Heart right ventricle (tissue), 16 donors: ENCODE data around the gene PMEPA1. TPM values are rescaled to one million over a fixed set of nuclear protein-coding genes. Genes with fewer than 3 reads are reported as not detected.

Experiments used
- ATAC-seq, 8 donors: fragments of 200-7000 bp; cut with Tn5 transposase; one replicate each; pipeline ENCODE4 v1.9.1; 2020; ENCODE audit warnings: mild to moderate bottlenecking in 8 of 8, moderate library complexity in 8 of 8, moderate number of reproducible peaks in 1 of 8
- DNase-seq, 2 donors: peaks; one replicate each; pipeline ENCODE4 v3.0.0-alpha.2; 2020
- H3K27ac ChIP-seq, 10 donors: fragments of 200-600 bp; sonication (generic) in 2 of 10; one replicate each; pipeline versions ENCODE4 v1.5.0 to v1.8.0; 2020 to 2022; ENCODE audit warnings: mild to moderate bottlenecking in 3 of 10
- H3K27me3 ChIP-seq, 7 donors: fragments of 200-600 bp; one replicate each; pipeline ENCODE4 v1.8.0; 2021 to 2022; ENCODE audit warnings: mild to moderate bottlenecking in 2 of 7
- H3K36me3 ChIP-seq, 9 donors: fragments of 200-600 bp; sonication (generic) in 1 of 9; one replicate each; pipeline versions ENCODE4 v1.5.0 to v1.8.0; 2020 to 2022; ENCODE audit warnings: mild to moderate bottlenecking in 2 of 9
- H3K4me1 ChIP-seq, 9 donors: fragments of 200-600 bp; sonication (generic) in 1 of 9; one replicate each; pipeline versions ENCODE4 v1.5.0 to v1.8.0; 2020 to 2022; ENCODE audit warnings: mild to moderate bottlenecking in 4 of 9
- H3K4me3 ChIP-seq, 10 donors: fragments of 200-600 bp; sonication (generic) in 2 of 10; one replicate each; pipeline versions ENCODE4 v1.5.0 to v1.8.0; 2020 to 2022; ENCODE audit warnings: mild to moderate bottlenecking in 7 of 10, moderate library complexity in 2 of 10
- H3K9me3 ChIP-seq, 11 donors: fragments of 200-600 bp in 10 of 11; sonication (generic) in 2 of 11; one replicate each; pipeline versions ENCODE4 v1.5.0 to v1.8.0; 2013 to 2022; ENCODE audit warnings: mild to moderate bottlenecking in 2 of 11, control low read depth in 1 of 11, moderate library complexity in 1 of 11
- CTCF ChIP-seq, 9 donors: fragments of 200-600 bp; sonication (generic) in 2 of 9; IDR thresholded peaks; one replicate each; pipeline versions ENCODE4 v1.5.0 to v1.8.0; 2021 to 2022; ENCODE audit warnings: antibody characterized with exemption in 9 of 9, mild to moderate bottlenecking in 5 of 9, moderate library complexity in 1 of 9
- WGBS, 2 donors: extraction: QIAGEN DNeasy Blood & Tissue Kit; methylation state at CpG; one replicate each; pipeline ENCODE4 v1.1.7; 2013; ENCODE audit warnings: inconsistent platforms in 1 of 2; 5-methylcytosine and 5-hydroxymethylcytosine counted together
- intact Hi-C, 10 donors: fragments of 100-400 bp; cut with DNase I; formaldehyde crosslinking; loops; one replicate each; pipeline versions ENCODE4 v1.11.1 to v1.14.2; 2022
- polyA plus RNA-seq, 2 donors: library from polyadenylated mRNA; stranded (reverse); fragments of 200-250 nt; gene quantifications; one replicate each; pipeline ENCODE4 v1.2.3, GENCODE V29; 2013
- total RNA-seq, 10 donors: library from RNA; stranded (reverse); fragmentation: NEBNext Ultra II Directional in 3 of 10; extraction: Animal tissue kit (Norgen Biotek cat#: 25700) in 3 of 10; gene quantifications; one replicate each; pipeline versions ENCODE4 v1.2.1 to v1.2.4, GENCODE V29; 2021 to 2023
- donor health status: Arrhythmogenic right ventricular cardiomyopathy.
- donor health status: ischemic (EF 13 %, LVEDD 7.1; RV severe dilation, severe dysfunction).
- donor health status: healthy with polysubstance abuse.
- donor health status: DM: no; HTN: yes; CAD: no.
- donor health status: DM: no; HTN: no; CAD: no.
- donor health status: ischemic (EF 25% LVEDD 6.9; RV normal size, moderate dysfunction).
- donor health status: ischemic (EF 25% LVEDD 5.7; RV mildly dilated, moderate dysfunction).
- donor health status: healthy.
- donor health status: DM: yes; HTN: yes; CAD: no.
- donor health status: Ischemic cardiomyopathy.
- donor health status: ischemic (EF 35%, LVEDD 5.7; RV mildly dilated, moderate dysfunction).
- donor health status: nonischemic (EF 11% LVEDD 7.7; RV severe dilation, severe dysfunction).
- donor health status: DM: yes; HTN: yes; CAD: no.
- donor health status: PGD.
- donor health status: ischemic (EF 29% LVEDD 5.4; RV normal size, mild dysfunction).
- donor health status: nonischemic (EF 23%, LVEDD 6.1; RV moderate dilation, normal function).

The PMEPA1 gene
- total and polyA plus RNA-seq, 12 donors, result 10.5 to 81.8 (median 30.4) TPM

- ATAC-seq, result peak in 2 of 8 donors; percentile 50 to 58
Observed at GRCh38 chr20:57611586-57612311, 98.1 kb downstream of the PMEPA1 start.

GRCh38 chr20:57610261-57610952, 99.4 kb downstream of the PMEPA1 start:
- 66 to 69% methylated on average over 17 to 18 of the region's 18 CpGs for WGBS, 2 donors
- ATAC-seq (no peak), DNase-seq (no peak)
- TF ChIP-seq CTCF (IDR thresholded peaks at IDR 0.05), result no peak
- H3K4me3 ChIP-seq, result no peak overlapping the region
- H3K9me3 ChIP-seq, result no peaks in the 10 kb centered on the region
- intact Hi-C loops, result loop anchor here in 1 of 10 donors (10.0 kb wide), 1 partner anchor 574 kb away; no protein-coding TSS in a partner anchor
- no peak overlapping the region for H3K27ac ChIP-seq
- H3K4me1 ChIP-seq, result no peaks in the 10 kb centered on the region
- peaks cover 0 to 18% (median 0%) of the 10 kb centered on the region in 9 donors for H3K36me3 ChIP-seq
- peaks cover 0 to 32% (median 10%) of the 10 kb centered on the region in 7 donors for H3K27me3 ChIP-seq

More at GRCh38 chr20:57611586-57612311, 98.1 kb downstream of the PMEPA1 start:
- H3K9me3 ChIP-seq, result no peaks in the 10 kb centered on the region
- no peak for TF ChIP-seq CTCF (IDR thresholded peaks at IDR 0.05)
- no peak overlapping the region for H3K4me3 ChIP-seq
- no peak overlapping the region for H3K27ac ChIP-seq
- H3K36me3 ChIP-seq, result peaks cover 0 to 18% (median 0%) of the 10 kb centered on the region in 9 donors
- H3K27me3 ChIP-seq, result peaks cover 0 to 38% (median 10%) of the 10 kb centered on the region in 7 donors
- no peak for DNase-seq
- WGBS, 2 donors, result 76 to 79% methylated on average over 18 of the region's 18 CpGs
- H3K4me1 ChIP-seq, result no peaks in the 10 kb centered on the region
- intact Hi-C loops, result loop anchor here in 1 of 10 donors (10.0 kb wide), 1 partner anchor 573 kb away; no protein-coding TSS in a partner anchor

- no peak overlapping the region for H3K27ac ChIP-seq
- H3K9me3 ChIP-seq, result no peaks in the 10 kb centered on the region
- no peak for TF ChIP-seq CTCF (IDR thresholded peaks at IDR 0.05)
- intact Hi-C loops, result loop anchor here in 1 of 10 donors (10.0 kb wide), 1 partner anchor 575 kb away; no protein-coding TSS in a partner anchor
- H3K4me1 ChIP-seq, result no peaks in the 10 kb centered on the region
- H3K27me3 ChIP-seq, result peaks cover 0 to 32% (median 10%) of the 10 kb centered on the region in 7 donors
- no peak overlapping the region for H3K4me3 ChIP-seq
- WGBS, 2 donors, result 85 to 87% methylated on average over 8 of the region's 8 CpGs
- DNase-seq, result no peak
- no peak for ATAC-seq
- peaks cover 0 to 18% (median 0%) of the 10 kb centered on the region in 9 donors for H3K36me3 ChIP-seq
Observed at GRCh38 chr20:57609842-57610167, 100.0 kb downstream of the PMEPA1 start.

GRCh38 chr20:57609086-57609841, 100.6 kb downstream of the PMEPA1 start:
- peaks cover 0 to 32% (median 10%) of the 10 kb centered on the region in 7 donors for H3K27me3 ChIP-seq
- peaks cover 0 to 18% (median 0%) of the 10 kb centered on the region in 9 donors for H3K36me3 ChIP-seq
- no peak overlapping the region for H3K27ac ChIP-seq
- H3K4me1 ChIP-seq, result no peaks in the 10 kb centered on the region
- ATAC-seq (peak in 1 of 8 donors; percentile 31), DNase-seq (no peak)
- intact Hi-C loops, result no loop called here
- H3K4me3 ChIP-seq, result no peak overlapping the region
- no peak for TF ChIP-seq CTCF (IDR thresholded peaks at IDR 0.05)
- H3K9me3 ChIP-seq, result no peaks in the 10 kb centered on the region
- WGBS, 2 donors, result 78 to 79% methylated on average over 16 of the region's 16 CpGs
